Hepatocyte (in vitro differentiated cells): Measurements from ENCODE around the gene ALPP. TPM values are rescaled to one million over a fixed set of nuclear protein-coding genes. Genes with fewer than 3 reads are reported as not detected.
"Not testable (repeated sequence)": the region's sequence is repeated elsewhere in the genome, so short reads cannot be mapped to it uniquely, and the experiment has no call there.

Experiments used
- DNase-seq: peaks from one replicate; pipeline ENCODE4 v3.0.0-alpha.2; 2016; ENCODE audit warnings: low spot score
- H2AFZ ChIP-seq: fragments of 200-600 bp; sonication (generic); 2 replicates; pipeline ENCODE4 v1.6.0; 2016; ENCODE audit warnings: antibody characterized with exemption, mild to moderate bottlenecking
- H3K27ac ChIP-seq: fragments of 200-600 bp; sonication (generic); 2 replicates; pipeline ENCODE4 v1.5.1; 2016; ENCODE audit warnings: mild to moderate bottlenecking
- H3K27me3 ChIP-seq: fragments of 200-600 bp; sonication (generic); 2 replicates; pipeline ENCODE4 v1.6.1; 2016
- H3K36me3 ChIP-seq: fragments of 200-600 bp; sonication (generic); replicated peaks from 2 replicates; pipeline ENCODE4 v1.5.1; 2016; ENCODE audit warnings: low read depth; ENCODE audit not compliant: insufficient read depth
- H3K4me1 ChIP-seq: fragments of 200-600 bp; sonication (generic); 2 replicates; pipeline ENCODE4 v1.5.1; 2016; ENCODE audit warnings: mild to moderate bottlenecking, moderate library complexity; ENCODE audit not compliant: insufficient read depth
- H3K4me2 ChIP-seq: fragments of 200-600 bp; sonication (generic); 2 replicates; pipeline ENCODE4 v1.6.0; 2016
- H3K4me3 ChIP-seq: fragments of 200-600 bp; sonication (generic); 2 replicates; pipeline ENCODE4 v1.5.1; 2016; ENCODE audit warnings: mild to moderate bottlenecking
- H3K79me2 ChIP-seq: fragments of 200-600 bp; sonication (generic); 2 replicates; pipeline ENCODE4 v1.6.0; 2017; ENCODE audit warnings: mild to moderate bottlenecking
- H3K9me2 ChIP-seq: fragments of 200-600 bp; sonication (generic); replicated peaks from 2 replicates; pipeline ENCODE4 v1.6.0; 2017; ENCODE audit warnings: mild to moderate bottlenecking; ENCODE audit not compliant: insufficient read depth
- H3K9me3 ChIP-seq: fragments of 200-600 bp; sonication (generic); 2 replicates; pipeline ENCODE4 v1.5.1; 2016; ENCODE audit warnings: low read depth, mild to moderate bottlenecking
- H4K20me1 ChIP-seq: fragments of 200-600 bp; sonication (generic); 2 replicates; pipeline ENCODE4 v1.6.0; 2016; ENCODE audit warnings: mild to moderate bottlenecking; ENCODE audit not compliant: insufficient read depth, poor library complexity, severe bottlenecking
- EZH2 ChIP-seq: fragments of 200-600 bp; sonication (generic); IDR thresholded peaks from 2 replicates; pipeline ENCODE4 v1.6.1; 2016; ENCODE audit warnings: antibody characterized with exemption, mild to moderate bottlenecking, borderline replicate concordance
- EZH2phosphoT487 ChIP-seq: fragments of 200-600 bp; sonication (generic); IDR thresholded peaks from one replicate; pipeline ENCODE4 v1.6.1; 2018; ENCODE audit warnings: antibody characterized with exemption, mild to moderate bottlenecking, low read depth, moderate library complexity; ENCODE audit not compliant: unreplicated experiment, severe bottlenecking
- WGBS: methylation state at CpG from one replicate; pipeline ENCODE4 v1.1.6; 2016; ENCODE audit warnings: low lambda C conversion rate; ENCODE audit errors: missing lambda C conversion rate; 5-methylcytosine and 5-hydroxymethylcytosine counted together
- polyA plus RNA-seq: library from polyadenylated mRNA; unstranded; fragments of >200 nt; fragmentation: Nextera tagmentation; extraction: Ambion mirVana; gene quantifications from 2 replicates; pipeline ENCODE4 v1.2.1, GENCODE V29; 2016
- total RNA-seq: library from RNA; depleted of rRNA; stranded (reverse); fragments of >200 nt; gene quantifications from 2 replicates; pipeline ENCODE4 v1.2.3, GENCODE V29; 2014
- TF ChIP-seq, protein P1 (sequence below): fragments of 200-600 bp; sonication (generic); IDR thresholded peaks from 2 replicates; pipeline ENCODE4 v1.5.1; 2016; ENCODE audit warnings: antibody characterized with exemption, mild to moderate bottlenecking; ENCODE audit not compliant: poor library complexity

ALPP gene
- total and polyA plus RNA-seq, 2 experiments from 2014 or later = 1.2 to 6.5 TPM

DNA sequence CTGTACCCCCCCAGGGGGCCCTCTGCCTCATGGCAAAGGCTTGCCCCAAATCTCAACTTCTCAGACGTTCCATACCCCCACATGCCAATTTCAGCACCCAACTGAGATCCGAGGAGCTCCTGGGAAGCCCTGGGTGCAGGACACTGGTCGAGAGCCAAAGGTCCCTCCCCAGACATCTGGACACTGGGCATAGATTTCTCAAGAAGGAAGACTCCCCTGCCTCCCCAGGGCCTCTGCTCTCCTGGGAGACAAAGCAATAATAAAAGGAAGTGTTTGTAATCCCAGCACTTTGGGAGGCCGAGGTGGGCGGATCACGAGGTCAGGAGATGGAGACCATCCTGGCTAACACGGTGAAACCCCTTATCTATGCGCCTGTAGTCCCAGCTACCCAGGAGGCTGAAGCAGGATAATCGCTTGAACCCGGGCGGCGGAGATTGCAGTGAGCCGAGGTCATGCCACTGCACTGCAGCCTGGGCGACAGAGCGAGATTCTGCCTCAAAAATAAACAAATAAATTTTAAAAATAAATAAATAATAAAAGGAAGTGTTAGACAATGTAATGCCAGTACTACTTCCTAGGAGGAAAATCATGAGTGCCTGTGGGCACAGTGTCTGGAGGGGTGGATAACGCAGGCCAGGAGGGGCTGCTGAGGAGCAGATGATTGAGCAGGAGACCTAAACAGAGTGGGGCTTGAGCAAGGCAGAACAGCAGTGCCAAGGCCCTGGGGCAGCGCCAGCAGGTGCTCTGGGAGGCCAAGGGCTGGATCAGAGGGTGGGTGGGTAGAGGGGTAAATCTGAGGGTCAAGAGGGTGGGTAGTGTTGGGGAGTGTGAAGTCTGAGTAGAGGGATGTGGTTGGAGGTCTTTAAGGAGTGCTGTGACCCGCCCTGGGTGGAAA, 4.0 kb downstream of the ALPP start:
- Histone ChIP-seq H3K4me1 (peaks cover 12% of the 10 kb centered on the region), H3K9me3 (no peaks in the 10 kb centered on the region), H3K27me3 (peaks cover 7% of the 10 kb centered on the region), H3K9me2 (no peaks in the 10 kb centered on the region), H3K36me3 (no peaks in the 10 kb centered on the region), H4K20me1 (no peaks in the 10 kb centered on the region), H3K4me3 (no peak overlapping the region), H2AFZ (no peak overlapping the region), H3K4me2 (no peak overlapping the region), H3K27ac (no peak overlapping the region), H3K79me2 (no peaks in the 10 kb centered on the region)
- no peak for DNase-seq
- WGBS = 64% methylated on average over 18 of the region's 18 CpGs
- TF ChIP-seq EZH2phosphoT487 = no peak
- no peak for TF ChIP-seq EZH2
- TF ChIP-seq, protein P1, sequence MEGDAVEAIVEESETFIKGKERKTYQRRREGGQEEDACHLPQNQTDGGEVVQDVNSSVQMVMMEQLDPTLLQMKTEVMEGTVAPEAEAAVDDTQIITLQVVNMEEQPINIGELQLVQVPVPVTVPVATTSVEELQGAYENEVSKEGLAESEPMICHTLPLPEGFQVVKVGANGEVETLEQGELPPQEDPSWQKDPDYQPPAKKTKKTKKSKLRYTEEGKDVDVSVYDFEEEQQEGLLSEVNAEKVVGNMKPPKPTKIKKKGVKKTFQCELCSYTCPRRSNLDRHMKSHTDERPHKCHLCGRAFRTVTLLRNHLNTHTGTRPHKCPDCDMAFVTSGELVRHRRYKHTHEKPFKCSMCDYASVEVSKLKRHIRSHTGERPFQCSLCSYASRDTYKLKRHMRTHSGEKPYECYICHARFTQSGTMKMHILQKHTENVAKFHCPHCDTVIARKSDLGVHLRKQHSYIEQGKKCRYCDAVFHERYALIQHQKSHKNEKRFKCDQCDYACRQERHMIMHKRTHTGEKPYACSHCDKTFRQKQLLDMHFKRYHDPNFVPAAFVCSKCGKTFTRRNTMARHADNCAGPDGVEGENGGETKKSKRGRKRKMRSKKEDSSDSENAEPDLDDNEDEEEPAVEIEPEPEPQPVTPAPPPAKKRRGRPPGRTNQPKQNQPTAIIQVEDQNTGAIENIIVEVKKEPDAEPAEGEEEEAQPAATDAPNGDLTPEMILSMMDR = no peak

DNA sequence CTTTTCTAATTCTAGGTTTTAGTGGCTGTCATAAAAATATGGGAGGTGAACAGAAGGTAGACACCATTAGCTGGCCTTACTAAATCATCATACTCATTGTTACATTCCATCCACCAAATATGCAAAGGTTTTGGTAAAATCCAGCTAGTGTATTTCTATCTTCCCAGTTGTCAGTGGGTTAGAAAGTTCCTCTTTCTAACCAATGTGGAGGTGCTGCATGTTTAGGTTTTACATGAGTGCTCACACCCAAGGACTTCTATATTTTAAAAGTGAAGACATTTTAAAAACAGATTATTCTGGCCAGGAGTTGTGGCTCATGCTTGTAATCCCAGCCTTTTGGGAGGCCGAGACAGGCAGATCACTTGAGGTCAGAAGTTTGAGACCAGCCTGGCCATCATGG, 5.9 kb downstream of the ALPP start:
- no peaks in the 10 kb centered on the region for H4K20me1 ChIP-seq
- peaks cover 15% of the 10 kb centered on the region for H3K27me3 ChIP-seq
- H3K4me2 ChIP-seq = no peak overlapping the region
- no peak overlapping the region for H3K4me3 ChIP-seq
- peaks cover 12% of the 10 kb centered on the region for H3K4me1 ChIP-seq
- no peaks in the 10 kb centered on the region for H3K9me3 ChIP-seq
- H3K36me3 ChIP-seq = no peaks in the 10 kb centered on the region
- TF ChIP-seq EZH2 (no peak), EZH2phosphoT487 (no peak)
- TF ChIP-seq, protein P1 = no peak
- no peak overlapping the region for H2AFZ ChIP-seq
- H3K79me2 ChIP-seq = no peaks in the 10 kb centered on the region
- 97% methylated on average over 1 of the region's 1 CpG for WGBS
- H3K9me2 ChIP-seq = no peaks in the 10 kb centered on the region
- peak overlapping the region; percentile 40 for H3K27ac ChIP-seq
- DNase-seq = no peak

DNA sequence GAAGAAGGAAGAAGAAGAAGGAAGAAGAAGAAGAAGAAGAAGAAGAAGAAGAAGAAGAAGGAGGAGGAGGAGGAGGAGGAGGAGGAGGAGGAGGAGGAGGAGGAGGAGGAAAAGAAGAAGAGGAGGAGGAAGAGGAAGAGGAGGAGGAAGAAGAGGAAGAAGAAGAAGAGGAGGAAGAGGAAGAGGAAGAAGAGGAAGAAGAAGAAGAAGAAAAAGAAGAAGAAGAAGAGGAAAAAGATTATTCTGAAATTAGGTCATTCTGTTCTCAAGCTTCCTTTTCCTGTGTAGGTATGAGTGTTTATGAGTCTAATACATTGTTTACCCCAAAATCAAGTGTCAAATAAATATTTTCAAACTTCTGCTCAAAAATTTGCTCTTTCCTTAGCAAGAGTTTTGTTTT, 6.5 kb downstream of the ALPP start:
- H3K4me2 ChIP-seq = peak overlapping the region; percentile 63

DNA sequence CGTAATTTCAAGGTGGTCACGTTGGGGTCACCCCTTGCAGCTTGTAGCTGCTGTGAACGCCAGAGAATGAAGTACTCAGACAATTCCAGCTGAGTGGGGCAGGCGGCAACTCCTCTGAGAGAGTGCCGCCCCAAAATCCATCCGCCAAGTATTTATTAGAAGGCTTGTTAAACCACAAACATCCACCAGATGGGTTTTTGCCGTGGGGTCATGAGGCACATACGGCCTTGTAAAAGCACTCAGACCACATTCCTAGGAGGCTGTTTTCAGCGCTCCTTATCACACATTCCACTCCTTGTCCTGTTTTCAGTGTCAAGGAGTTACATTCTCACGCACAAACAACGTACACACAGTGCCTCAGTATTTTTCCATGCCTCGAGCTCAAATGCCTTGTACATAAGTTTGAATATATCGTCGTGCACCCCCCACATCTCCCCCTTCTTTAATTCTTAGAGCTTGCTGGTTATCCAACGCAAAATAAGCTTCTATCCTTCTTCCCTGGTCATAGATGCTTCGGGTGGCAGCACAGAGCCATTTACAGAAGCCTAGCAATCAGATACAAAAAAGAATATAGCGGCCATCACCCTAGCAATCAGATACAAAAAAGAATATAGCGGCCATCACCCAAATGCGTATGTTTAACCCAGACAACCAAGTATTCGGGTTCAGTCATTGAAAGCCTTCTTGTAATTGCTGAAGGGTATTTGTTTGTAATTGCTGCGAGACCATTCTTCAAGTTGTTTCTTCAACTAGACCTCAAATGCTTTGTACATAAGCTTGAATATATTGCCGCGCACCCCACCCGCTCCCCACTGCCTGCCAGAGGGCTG, 7.3 kb downstream of the ALPP start:
- Histone ChIP-seq H3K27ac (peak overlapping the region; percentile 86), H3K9me2 (no peaks in the 10 kb centered on the region), H3K4me2 (peak overlapping the region; percentile 63), H3K27me3 (peaks cover 15% of the 10 kb centered on the region), H3K4me1 (peaks cover 19% of the 10 kb centered on the region), H3K4me3 (no peak overlapping the region), H3K79me2 (no peaks in the 10 kb centered on the region), H3K9me3 (no peaks in the 10 kb centered on the region), H2AFZ (peak overlapping the region; percentile 35), H3K36me3 (no peaks in the 10 kb centered on the region), H4K20me1 (no peaks in the 10 kb centered on the region)
- WGBS = 21% methylated on average over 24 of the region's 24 CpGs
- DNase-seq = peak; percentile 83
- TF ChIP-seq, protein P1 = peak; percentile 7
- no peak for TF ChIP-seq EZH2

More for the DNA sequence above, 6.5 kb downstream of the ALPP start:
- H2AFZ ChIP-seq, H3K36me3 ChIP-seq, H3K9me3 ChIP-seq, H3K9me2 ChIP-seq, H4K20me1 ChIP-seq, DNase-seq, H3K4me3 ChIP-seq, H3K79me2 ChIP-seq: not testable (repeated sequence)
- H3K27ac ChIP-seq = peak overlapping the region; percentile 83
- H3K4me1 ChIP-seq = peaks cover 14% of the 10 kb centered on the region
- H3K27me3 ChIP-seq = peaks cover 15% of the 10 kb centered on the region
